ENCODE data around the gene SLC30A2.

The SLC30A2 gene

GRCh38 chr1:26081267-26082019, 35.5 kb upstream of the SLC30A2 start:
- Histone ChIP-seq H3K27ac (ENCODE audit: low read length) (no peak overlapping the region), H3K27me3 (ENCODE audit: low read depth, low read length) (no peaks in the 10 kb centered on the region), H3K4me1 (ENCODE audit: control insufficient read depth in 1 of 2, insufficient read depth in 2 of 2, low read length in 2 of 2) (no peaks in the 10 kb centered on the region), H3K4me3 (ENCODE audit: low read depth in 1 of 2, low read length in 2 of 2) (no peak overlapping the region), H3K36me3 (ENCODE audit: control insufficient read depth in 1 of 2, insufficient read depth in 2 of 2, low read length in 2 of 2) (no peaks in the 10 kb centered on the region), H3K9me3 (ENCODE audit: control insufficient read depth in 1 of 2, low read length in 2 of 2) (no peaks in the 10 kb centered on the region)

DNA sequence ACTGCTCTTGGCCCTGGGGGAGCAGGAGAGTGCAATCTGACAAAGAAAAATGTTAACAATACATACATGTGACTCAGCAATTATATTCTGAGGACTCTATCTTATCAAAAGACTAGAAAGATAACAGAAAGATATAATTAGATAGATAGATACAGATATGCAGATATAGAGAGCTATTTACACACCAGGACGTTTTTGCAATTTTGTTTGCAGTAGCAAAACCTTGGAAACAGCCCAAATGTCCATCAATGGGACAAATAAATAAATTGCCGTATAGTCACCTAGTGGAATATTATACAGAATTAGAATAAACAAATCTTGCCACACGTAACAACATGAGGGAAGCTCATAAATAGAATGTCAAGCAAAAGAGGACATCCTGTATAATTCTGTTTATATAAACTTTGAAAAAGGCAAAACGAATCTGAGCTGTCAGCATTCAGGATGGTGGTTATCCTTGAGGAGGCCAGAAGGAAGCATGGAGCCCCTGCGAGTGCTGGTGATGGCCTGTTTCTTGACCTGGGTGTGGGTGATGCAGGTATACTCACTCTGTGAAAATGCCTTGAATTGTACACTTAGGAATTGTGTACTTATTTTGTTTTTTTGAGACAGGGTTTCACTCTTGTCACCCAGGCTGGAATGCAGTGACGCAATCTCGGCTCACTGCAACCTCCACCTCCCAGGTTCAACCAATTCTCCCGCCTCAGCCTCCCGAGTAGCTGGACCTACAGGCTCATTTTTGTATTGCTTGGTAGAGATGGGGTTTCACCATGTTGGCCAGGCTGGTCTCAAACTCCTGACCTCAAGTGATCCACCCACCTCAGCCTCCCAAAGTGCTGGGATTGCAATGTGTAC, 34.3 kb upstream of the SLC30A2 start:
- H3K27ac ChIP-seq (ENCODE audit: low read length) = no peak overlapping the region
- H3K36me3 ChIP-seq (ENCODE audit: control insufficient read depth in 1 of 2, insufficient read depth in 2 of 2, low read length in 2 of 2) = no peaks in the 10 kb centered on the region
- H3K27me3 ChIP-seq (ENCODE audit: low read depth, low read length) = peaks cover 6% of the 10 kb centered on the region
- no peaks in the 10 kb centered on the region for H3K9me3 ChIP-seq (ENCODE audit: control insufficient read depth in 1 of 2, low read length in 2 of 2)
- H3K4me3 ChIP-seq (ENCODE audit: low read depth in 1 of 2, low read length in 2 of 2) = no peak overlapping the region
- no peaks in the 10 kb centered on the region for H3K4me1 ChIP-seq (ENCODE audit: control insufficient read depth in 1 of 2, insufficient read depth in 2 of 2, low read length in 2 of 2)

GRCh38 chr1:26079178-26079563, 33.3 kb upstream of the SLC30A2 start:
- H3K4me1 ChIP-seq (ENCODE audit: control insufficient read depth in 1 of 2, insufficient read depth in 2 of 2, low read length in 2 of 2) = no peaks in the 10 kb centered on the region
- no peak overlapping the region for H3K4me3 ChIP-seq (ENCODE audit: low read depth in 1 of 2, low read length in 2 of 2)
- no peaks in the 10 kb centered on the region for H3K9me3 ChIP-seq (ENCODE audit: control insufficient read depth in 1 of 2, low read length in 2 of 2)
- no peak overlapping the region for H3K27ac ChIP-seq (ENCODE audit: low read length)
- no peaks in the 10 kb centered on the region for H3K36me3 ChIP-seq (ENCODE audit: control insufficient read depth in 1 of 2, insufficient read depth in 2 of 2, low read length in 2 of 2)
- peaks cover 6% of the 10 kb centered on the region for H3K27me3 ChIP-seq (ENCODE audit: low read depth, low read length)

DNA sequence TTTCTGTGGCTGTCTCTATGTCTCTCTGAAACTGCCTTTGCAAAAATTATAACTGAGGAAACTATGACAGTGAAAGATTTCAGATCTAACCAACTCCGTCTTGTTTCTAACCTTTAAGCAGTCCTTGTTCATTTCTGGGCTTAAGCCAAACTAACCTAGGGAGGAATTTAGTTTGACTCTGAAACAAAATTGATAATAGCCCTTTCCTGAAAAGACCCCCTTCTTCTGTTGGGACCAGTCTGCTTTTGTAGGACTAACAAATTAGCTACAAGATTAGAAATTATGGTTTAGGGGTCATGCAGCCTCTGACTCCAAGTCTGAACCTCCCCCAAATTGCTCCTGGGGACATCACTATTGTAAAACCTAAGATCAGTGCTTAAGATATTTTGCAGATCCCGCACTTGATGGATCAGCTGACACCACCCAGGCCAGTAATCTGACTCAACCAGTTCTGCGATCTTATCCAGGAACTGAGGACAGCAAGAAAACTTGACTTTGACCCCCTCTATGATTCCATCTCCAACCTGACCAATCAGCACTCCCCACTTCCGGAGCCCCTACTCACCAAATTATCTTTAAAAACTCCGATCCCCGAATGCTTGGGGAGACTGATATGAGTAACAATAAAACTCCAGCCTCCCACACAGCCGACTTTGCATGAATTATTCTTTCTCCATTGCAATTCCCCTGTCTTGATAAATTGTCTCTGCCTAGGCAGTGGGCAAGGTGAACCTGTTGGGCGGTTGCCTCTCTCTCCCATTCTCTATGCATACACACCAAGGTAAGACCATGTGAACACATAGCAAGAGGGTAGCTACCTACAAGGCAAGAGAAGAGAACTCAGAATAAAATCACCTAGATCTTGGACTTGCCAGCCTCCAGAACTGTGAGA, 32.6 kb upstream of the SLC30A2 start:
- Histone ChIP-seq H3K27ac (ENCODE audit: low read length) (no peak overlapping the region), H3K4me3 (ENCODE audit: low read depth in 1 of 2, low read length in 2 of 2) (no peak overlapping the region), H3K4me1 (ENCODE audit: control insufficient read depth in 1 of 2, insufficient read depth in 2 of 2, low read length in 2 of 2) (no peaks in the 10 kb centered on the region), H3K9me3 (ENCODE audit: control insufficient read depth in 1 of 2, low read length in 2 of 2) (no peaks in the 10 kb centered on the region), H3K27me3 (ENCODE audit: low read depth, low read length) (peaks cover 6% of the 10 kb centered on the region), H3K36me3 (ENCODE audit: control insufficient read depth in 1 of 2, insufficient read depth in 2 of 2, low read length in 2 of 2) (no peaks in the 10 kb centered on the region)

DNA sequence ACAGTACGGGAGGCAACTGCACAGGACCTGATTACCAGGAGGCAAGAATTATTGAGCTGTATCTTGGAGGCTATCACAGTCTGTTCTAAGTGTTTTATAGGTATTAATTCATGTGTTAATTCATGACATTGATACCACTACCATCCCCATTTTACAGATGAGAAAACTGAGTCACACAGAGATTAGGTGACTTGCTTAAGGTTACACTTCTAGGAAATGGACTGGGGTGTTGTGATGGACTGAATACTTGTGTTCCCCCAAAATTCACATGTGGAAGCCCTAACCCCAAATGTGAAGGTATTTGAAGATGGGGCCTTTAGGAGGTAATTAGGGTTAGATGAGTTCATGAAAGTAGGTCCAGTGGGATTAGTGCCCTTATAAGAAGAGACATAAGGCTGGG, 31.6 kb upstream of the SLC30A2 start:
- no peaks in the 10 kb centered on the region for H3K36me3 ChIP-seq (ENCODE audit: control insufficient read depth in 1 of 2, insufficient read depth in 2 of 2, low read length in 2 of 2)
- H3K4me3 ChIP-seq (ENCODE audit: low read depth in 1 of 2, low read length in 2 of 2) = no peak overlapping the region
- peaks cover 6% of the 10 kb centered on the region for H3K27me3 ChIP-seq (ENCODE audit: low read depth, low read length)
- no peaks in the 10 kb centered on the region for H3K4me1 ChIP-seq (ENCODE audit: control insufficient read depth in 1 of 2, insufficient read depth in 2 of 2, low read length in 2 of 2)
- H3K27ac ChIP-seq (ENCODE audit: low read length) = no peak overlapping the region
- no peaks in the 10 kb centered on the region for H3K9me3 ChIP-seq (ENCODE audit: control insufficient read depth in 1 of 2, low read length in 2 of 2)

GRCh38 chr1:26075421-26076144, 29.7 kb upstream of the SLC30A2 start:
- no peak overlapping the region for H3K27ac ChIP-seq (ENCODE audit: low read length)
- H3K4me3 ChIP-seq (ENCODE audit: low read depth in 1 of 2, low read length in 2 of 2) = no peak overlapping the region
- H3K27me3 ChIP-seq (ENCODE audit: low read depth, low read length) = peaks cover 6% of the 10 kb centered on the region

DNA sequence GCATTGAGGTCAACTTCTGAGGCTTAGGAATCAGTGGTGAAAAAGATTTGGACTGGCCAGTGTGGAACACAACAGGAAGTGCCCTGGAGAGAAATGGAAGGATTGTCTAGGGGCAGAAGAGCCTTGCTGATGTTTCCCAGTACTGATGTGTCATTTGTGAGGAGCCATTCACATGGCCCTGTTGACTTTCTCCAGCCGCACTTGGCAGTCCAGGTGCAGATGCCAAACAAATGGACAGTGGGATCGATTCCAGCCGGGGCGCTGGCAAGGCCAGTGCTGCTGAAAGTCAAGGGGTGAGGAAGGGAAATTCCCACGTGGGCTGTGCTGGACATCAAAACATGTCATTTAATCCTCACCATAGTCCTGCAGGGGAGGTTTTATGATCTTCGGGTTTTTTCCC, 26.4 kb upstream of the SLC30A2 start:
- Histone ChIP-seq H3K4me3 (ENCODE audit: low read depth in 1 of 2, low read length in 2 of 2) (no peak overlapping the region), H3K4me1 (ENCODE audit: control insufficient read depth in 1 of 2, insufficient read depth in 2 of 2, low read length in 2 of 2) (peaks cover 0 to 2% of the 10 kb centered on the region in 2 donors), H3K36me3 (ENCODE audit: control insufficient read depth in 1 of 2, insufficient read depth in 2 of 2, low read length in 2 of 2) (no peaks in the 10 kb centered on the region), H3K9me3 (ENCODE audit: control insufficient read depth in 1 of 2, low read length in 2 of 2) (no peaks in the 10 kb centered on the region), H3K27me3 (ENCODE audit: low read depth, low read length) (peaks cover 6% of the 10 kb centered on the region), H3K27ac (ENCODE audit: low read length) (no peak overlapping the region)

More at GRCh38 chr1:26075421-26076144, 29.7 kb upstream of the SLC30A2 start:
- Histone ChIP-seq H3K36me3 (ENCODE audit: control insufficient read depth in 1 of 2, insufficient read depth in 2 of 2, low read length in 2 of 2) (no peaks in the 10 kb centered on the region), H3K9me3 (ENCODE audit: control insufficient read depth in 1 of 2, low read length in 2 of 2) (no peaks in the 10 kb centered on the region), H3K4me1 (ENCODE audit: control insufficient read depth in 1 of 2, insufficient read depth in 2 of 2, low read length in 2 of 2) (no peaks in the 10 kb centered on the region)

GRCh38 chr1:26070963-26071342, 25.0 kb upstream of the SLC30A2 start:
- Histone ChIP-seq H3K27ac (ENCODE audit: low read length) (no peak overlapping the region), H3K9me3 (ENCODE audit: control insufficient read depth in 1 of 2, low read length in 2 of 2) (no peaks in the 10 kb centered on the region), H3K4me1 (ENCODE audit: control insufficient read depth in 1 of 2, insufficient read depth in 2 of 2, low read length in 2 of 2) (peaks cover 0 to 7% of the 10 kb centered on the region in 2 donors), H3K4me3 (ENCODE audit: low read depth in 1 of 2, low read length in 2 of 2) (no peak overlapping the region), H3K36me3 (ENCODE audit: control insufficient read depth in 1 of 2, insufficient read depth in 2 of 2, low read length in 2 of 2) (no peaks in the 10 kb centered on the region), H3K27me3 (ENCODE audit: low read depth, low read length) (peaks cover 5% of the 10 kb centered on the region)

- no peaks in the 10 kb centered on the region for H3K9me3 ChIP-seq (ENCODE audit: control insufficient read depth in 1 of 2, low read length in 2 of 2)
- no peaks in the 10 kb centered on the region for H3K36me3 ChIP-seq (ENCODE audit: control insufficient read depth in 1 of 2, insufficient read depth in 2 of 2, low read length in 2 of 2)
- no peak overlapping the region for H3K27ac ChIP-seq (ENCODE audit: low read length)
- peaks cover under 1% of the 10 kb centered on the region for H3K27me3 ChIP-seq (ENCODE audit: low read depth, low read length)
- H3K4me1 ChIP-seq (ENCODE audit: control insufficient read depth in 1 of 2, insufficient read depth in 2 of 2, low read length in 2 of 2) = peaks cover 0 to 7% of the 10 kb centered on the region in 2 donors
- no peak overlapping the region for H3K4me3 ChIP-seq (ENCODE audit: low read depth in 1 of 2, low read length in 2 of 2)
These were observed 24.5 kb upstream of the SLC30A2 start for GRCh38 chr1:26070296-26070962.

GRCh38 chr1:26069941-26070295, 24.0 kb upstream of the SLC30A2 start:
- no peak overlapping the region for H3K4me3 ChIP-seq (ENCODE audit: low read depth in 1 of 2, low read length in 2 of 2)
- H3K27me3 ChIP-seq (ENCODE audit: low read depth, low read length) = no peaks in the 10 kb centered on the region
- H3K9me3 ChIP-seq (ENCODE audit: control insufficient read depth in 1 of 2, low read length in 2 of 2) = no peaks in the 10 kb centered on the region
- no peak overlapping the region for H3K27ac ChIP-seq (ENCODE audit: low read length)
- peaks cover 0 to 7% of the 10 kb centered on the region in 2 donors for H3K4me1 ChIP-seq (ENCODE audit: control insufficient read depth in 1 of 2, insufficient read depth in 2 of 2, low read length in 2 of 2)
- no peaks in the 10 kb centered on the region for H3K36me3 ChIP-seq (ENCODE audit: control insufficient read depth in 1 of 2, insufficient read depth in 2 of 2, low read length in 2 of 2)
